Measurements from ENCODE around the gene GNB1L.

GNB1L gene

GRCh38 chr22:19880786-19881569 lies 26.3 kb upstream of the GNB1L start:
- Histone ChIP-seq H3K27me3 (ENCODE audit: control insufficient read depth in 1 of 2, insufficient read depth in 2 of 2, low read length in 2 of 2) (no peaks in the 10 kb centered on the region), H3K9me3 (ENCODE audit: control insufficient read depth in 2 of 2, low read length in 2 of 2) (no peaks in the 10 kb centered on the region), H3K4me1 (ENCODE audit: control insufficient read depth, insufficient read depth, low read length) (peaks cover 23% of the 10 kb centered on the region), H3K27ac (ENCODE audit: low read length) (peak overlapping the region; percentile 18), H3K9ac (ENCODE audit: low read length in 2 of 2) (no peak overlapping the region), H3K36me3 (ENCODE audit: control insufficient read depth in 2 of 2, insufficient read depth in 2 of 2, low read length in 2 of 2) (peaks cover 0 to 3% of the 10 kb centered on the region in 2 donors), H3K4me3 (ENCODE audit: low read length in 2 of 2) (peak overlapping the region; percentile 38 to 61)

GRCh38 chr22:19879992-19880785 lies 25.5 kb upstream of the GNB1L start:
- peaks cover 0 to 3% of the 10 kb centered on the region in 2 donors for H3K36me3 ChIP-seq (ENCODE audit: control insufficient read depth in 2 of 2, insufficient read depth in 2 of 2, low read length in 2 of 2)
- H3K27me3 ChIP-seq (ENCODE audit: control insufficient read depth in 1 of 2, insufficient read depth in 2 of 2, low read length in 2 of 2), result no peaks in the 10 kb centered on the region
- H3K9ac ChIP-seq (ENCODE audit: low read length in 2 of 2), result no peak overlapping the region
- no peaks in the 10 kb centered on the region for H3K9me3 ChIP-seq (ENCODE audit: control insufficient read depth in 2 of 2, low read length in 2 of 2)
- H3K4me3 ChIP-seq (ENCODE audit: low read length in 2 of 2), result peak overlapping the region; percentile 38 to 61
- H3K4me1 ChIP-seq (ENCODE audit: control insufficient read depth, insufficient read depth, low read length), result peaks cover 23% of the 10 kb centered on the region
- no peak overlapping the region for H3K27ac ChIP-seq (ENCODE audit: low read length)

GRCh38 chr22:19879643-19879991 lies 24.9 kb upstream of the GNB1L start:
- H3K4me3 ChIP-seq (ENCODE audit: low read length in 2 of 2), result no peak overlapping the region
- peaks cover 26% of the 10 kb centered on the region for H3K4me1 ChIP-seq (ENCODE audit: control insufficient read depth, insufficient read depth, low read length)
- no peak overlapping the region for H3K9ac ChIP-seq (ENCODE audit: low read length in 2 of 2)

GRCh38 chr22:19879246-19879570 lies 24.5 kb upstream of the GNB1L start:
- H3K9me3 ChIP-seq (ENCODE audit: control insufficient read depth in 2 of 2, low read length in 2 of 2), result no peaks in the 10 kb centered on the region
- H3K4me3 ChIP-seq (ENCODE audit: low read length in 2 of 2), result no peak overlapping the region
- H3K9ac ChIP-seq (ENCODE audit: low read length in 2 of 2), result no peak overlapping the region
- H3K27me3 ChIP-seq (ENCODE audit: control insufficient read depth in 1 of 2, insufficient read depth in 2 of 2, low read length in 2 of 2), result no peaks in the 10 kb centered on the region
- H3K4me1 ChIP-seq (ENCODE audit: control insufficient read depth, insufficient read depth, low read length), result peaks cover 26% of the 10 kb centered on the region
- no peak overlapping the region for H3K27ac ChIP-seq (ENCODE audit: low read length)
- peaks cover 0 to 3% of the 10 kb centered on the region in 2 donors for H3K36me3 ChIP-seq (ENCODE audit: control insufficient read depth in 2 of 2, insufficient read depth in 2 of 2, low read length in 2 of 2)

More at GRCh38 chr22:19879643-19879991, 24.9 kb upstream of the GNB1L start:
- H3K36me3 ChIP-seq (ENCODE audit: control insufficient read depth in 2 of 2, insufficient read depth in 2 of 2, low read length in 2 of 2), result peaks cover 0 to 3% of the 10 kb centered on the region in 2 donors
- H3K9me3 ChIP-seq (ENCODE audit: control insufficient read depth in 2 of 2, low read length in 2 of 2), result no peaks in the 10 kb centered on the region
- no peak overlapping the region for H3K27ac ChIP-seq (ENCODE audit: low read length)
- no peaks in the 10 kb centered on the region for H3K27me3 ChIP-seq (ENCODE audit: control insufficient read depth in 1 of 2, insufficient read depth in 2 of 2, low read length in 2 of 2)

- no peaks in the 10 kb centered on the region for H3K27me3 ChIP-seq (ENCODE audit: control insufficient read depth in 1 of 2, insufficient read depth in 2 of 2, low read length in 2 of 2)
- peaks cover 0 to 3% of the 10 kb centered on the region in 2 donors for H3K36me3 ChIP-seq (ENCODE audit: control insufficient read depth in 2 of 2, insufficient read depth in 2 of 2, low read length in 2 of 2)
- H3K27ac ChIP-seq (ENCODE audit: low read length), result no peak overlapping the region
- H3K4me1 ChIP-seq (ENCODE audit: control insufficient read depth, insufficient read depth, low read length), result peaks cover 26% of the 10 kb centered on the region
- H3K4me3 ChIP-seq (ENCODE audit: low read length in 2 of 2), result no peak overlapping the region
- no peaks in the 10 kb centered on the region for H3K9me3 ChIP-seq (ENCODE audit: control insufficient read depth in 2 of 2, low read length in 2 of 2)
- no peak overlapping the region for H3K9ac ChIP-seq (ENCODE audit: low read length in 2 of 2)
These were observed 24.0 kb upstream of the GNB1L start for GRCh38 chr22:19878461-19879245.

GRCh38 chr22:19877626-19878339 lies 23.1 kb upstream of the GNB1L start:
- Histone ChIP-seq H3K4me3 (ENCODE audit: low read length in 2 of 2) (no peak overlapping the region), H3K9ac (ENCODE audit: low read length in 2 of 2) (no peak overlapping the region), H3K27ac (ENCODE audit: low read length) (no peak overlapping the region), H3K27me3 (ENCODE audit: control insufficient read depth in 1 of 2, insufficient read depth in 2 of 2, low read length in 2 of 2) (no peaks in the 10 kb centered on the region), H3K4me1 (ENCODE audit: control insufficient read depth, insufficient read depth, low read length) (peaks cover 26% of the 10 kb centered on the region), H3K9me3 (ENCODE audit: control insufficient read depth in 2 of 2, low read length in 2 of 2) (no peaks in the 10 kb centered on the region), H3K36me3 (ENCODE audit: control insufficient read depth in 2 of 2, insufficient read depth in 2 of 2, low read length in 2 of 2) (peaks cover 0 to 3% of the 10 kb centered on the region in 2 donors)

- Histone ChIP-seq H3K9ac (ENCODE audit: low read length in 2 of 2) (no peak overlapping the region), H3K9me3 (ENCODE audit: control insufficient read depth in 2 of 2, low read length in 2 of 2) (no peaks in the 10 kb centered on the region), H3K4me3 (ENCODE audit: low read length in 2 of 2) (no peak overlapping the region), H3K27me3 (ENCODE audit: control insufficient read depth in 1 of 2, insufficient read depth in 2 of 2, low read length in 2 of 2) (no peaks in the 10 kb centered on the region), H3K36me3 (ENCODE audit: control insufficient read depth in 2 of 2, insufficient read depth in 2 of 2, low read length in 2 of 2) (peaks cover 0 to 3% of the 10 kb centered on the region in 2 donors), H3K27ac (ENCODE audit: low read length) (no peak overlapping the region), H3K4me1 (ENCODE audit: control insufficient read depth, insufficient read depth, low read length) (peaks cover 22% of the 10 kb centered on the region)
These were observed 22.4 kb upstream of the GNB1L start for GRCh38 chr22:19876941-19877625.

- no peak overlapping the region for H3K4me3 ChIP-seq (ENCODE audit: low read length in 2 of 2)
- no peak overlapping the region for H3K9ac ChIP-seq (ENCODE audit: low read length in 2 of 2)
- peaks cover 0 to 3% of the 10 kb centered on the region in 2 donors for H3K36me3 ChIP-seq (ENCODE audit: control insufficient read depth in 2 of 2, insufficient read depth in 2 of 2, low read length in 2 of 2)
- H3K9me3 ChIP-seq (ENCODE audit: control insufficient read depth in 2 of 2, low read length in 2 of 2), result no peaks in the 10 kb centered on the region
- H3K27me3 ChIP-seq (ENCODE audit: control insufficient read depth in 1 of 2, insufficient read depth in 2 of 2, low read length in 2 of 2), result no peaks in the 10 kb centered on the region
- H3K27ac ChIP-seq (ENCODE audit: low read length), result no peak overlapping the region
- peaks cover 15% of the 10 kb centered on the region for H3K4me1 ChIP-seq (ENCODE audit: control insufficient read depth, insufficient read depth, low read length)
These were observed 21.8 kb upstream of the GNB1L start for GRCh38 chr22:19876314-19876940.

GRCh38 chr22:19875531-19876313 lies 21.0 kb upstream of the GNB1L start:
- H3K4me1 ChIP-seq (ENCODE audit: control insufficient read depth, insufficient read depth, low read length), result peaks cover 8% of the 10 kb centered on the region
- H3K9ac ChIP-seq (ENCODE audit: low read length in 2 of 2), result no peak overlapping the region
- H3K4me3 ChIP-seq (ENCODE audit: low read length in 2 of 2), result no peak overlapping the region
- H3K27me3 ChIP-seq (ENCODE audit: control insufficient read depth in 1 of 2, insufficient read depth in 2 of 2, low read length in 2 of 2), result no peaks in the 10 kb centered on the region
- H3K36me3 ChIP-seq (ENCODE audit: control insufficient read depth in 2 of 2, insufficient read depth in 2 of 2, low read length in 2 of 2), result peaks cover 0 to 3% of the 10 kb centered on the region in 2 donors
- no peaks in the 10 kb centered on the region for H3K9me3 ChIP-seq (ENCODE audit: control insufficient read depth in 2 of 2, low read length in 2 of 2)
- no peak overlapping the region for H3K27ac ChIP-seq (ENCODE audit: low read length)

Measured in stomach smooth muscle (tissue), 2 donors.